NOMO-1 treated with DMSO at 0.1 percent for 48 hours (cell line): ENCODE results near the gene LMO3.
"Not testable (repeated sequence)": the region's sequence is repeated elsewhere in the genome, so short reads cannot be mapped to it uniquely, and the experiment has no call there.

ENCODE experiments used
- DNase-seq: peaks from one replicate; lab custom pipeline; 2025; ENCODE audit not compliant: unreplicated experiment; lab: John Stamatoyannopoulos, UW

Gene LMO3

DNA sequence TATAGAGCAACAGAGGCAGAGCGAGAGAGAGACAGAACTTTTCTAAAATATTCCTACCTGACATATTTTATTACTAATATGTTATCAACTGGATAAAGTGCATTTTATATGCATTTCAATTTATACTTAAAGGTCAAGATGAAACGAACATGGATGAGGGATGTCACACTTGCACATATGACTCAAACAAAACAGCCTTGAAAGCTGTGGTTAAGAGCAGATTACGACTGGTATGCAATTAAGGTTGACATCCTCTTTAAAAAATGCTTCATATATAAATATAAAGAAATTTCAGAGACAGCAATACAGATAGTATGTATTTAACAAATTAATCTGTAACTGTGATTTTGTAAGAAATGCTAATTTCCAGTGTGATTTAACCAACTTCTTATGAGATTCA, 52.5 kb downstream of the LMO3 start:
- peak; percentile 24 for DNase-seq

DNA sequence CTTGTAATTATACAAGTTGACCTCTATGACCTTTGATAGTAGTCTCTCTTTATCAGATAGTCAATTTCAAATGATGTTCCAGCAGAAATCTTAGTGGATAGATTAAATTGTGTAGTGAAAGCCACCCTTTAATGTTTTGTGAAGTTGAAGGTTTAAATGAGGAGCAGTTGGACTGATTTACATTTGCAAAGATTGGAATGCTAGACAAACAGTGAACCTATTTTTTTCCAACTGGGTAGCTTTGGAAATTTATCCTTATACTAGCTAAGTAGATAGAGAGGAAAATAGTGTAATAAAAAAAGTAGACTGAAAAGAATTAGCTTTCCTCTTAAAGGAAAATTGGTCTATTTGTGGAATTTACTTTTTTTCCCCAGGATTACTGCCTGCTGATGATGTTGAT, 53.7 kb downstream of the LMO3 start:
- DNase-seq = no peak

DNA sequence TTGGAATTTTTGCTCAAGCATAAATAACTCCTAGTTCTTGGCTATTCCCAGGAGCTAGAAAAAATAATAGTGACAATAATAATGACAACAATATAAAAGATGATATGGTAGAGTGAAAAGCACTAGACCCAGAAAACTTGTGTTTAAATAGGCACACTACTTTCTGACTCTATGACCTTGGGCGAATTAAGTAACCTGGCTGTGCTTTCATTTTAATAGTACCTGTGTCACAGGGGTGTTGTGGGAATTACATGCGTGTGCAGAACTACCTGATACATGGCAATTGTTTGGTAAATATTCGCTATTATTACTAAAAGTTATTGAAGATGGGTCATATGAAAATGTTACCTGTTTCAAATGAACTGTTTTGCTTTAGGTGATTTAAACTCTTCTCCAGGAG, 60.1 kb downstream of the LMO3 start:
- no peak for DNase-seq

DNA sequence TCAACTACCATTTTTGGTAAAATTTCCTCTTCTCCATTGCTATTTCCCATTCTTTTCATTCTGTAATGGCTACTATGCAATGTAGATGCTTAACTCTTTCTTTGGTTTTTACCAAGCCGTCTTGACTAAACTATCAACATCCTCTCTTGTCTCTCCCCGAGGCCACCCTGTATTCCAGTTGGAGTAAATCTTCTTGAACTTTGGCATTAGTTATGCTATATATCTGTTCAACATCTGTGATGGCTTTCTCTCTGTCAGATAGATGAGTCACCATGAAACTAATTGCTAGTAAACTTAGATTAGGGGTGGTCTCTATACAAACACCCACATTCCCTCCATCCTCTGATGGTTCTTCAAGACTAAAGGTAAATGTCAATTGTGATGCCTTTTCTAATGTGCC, 63.4 kb downstream of the LMO3 start:
- no peak for DNase-seq

DNA sequence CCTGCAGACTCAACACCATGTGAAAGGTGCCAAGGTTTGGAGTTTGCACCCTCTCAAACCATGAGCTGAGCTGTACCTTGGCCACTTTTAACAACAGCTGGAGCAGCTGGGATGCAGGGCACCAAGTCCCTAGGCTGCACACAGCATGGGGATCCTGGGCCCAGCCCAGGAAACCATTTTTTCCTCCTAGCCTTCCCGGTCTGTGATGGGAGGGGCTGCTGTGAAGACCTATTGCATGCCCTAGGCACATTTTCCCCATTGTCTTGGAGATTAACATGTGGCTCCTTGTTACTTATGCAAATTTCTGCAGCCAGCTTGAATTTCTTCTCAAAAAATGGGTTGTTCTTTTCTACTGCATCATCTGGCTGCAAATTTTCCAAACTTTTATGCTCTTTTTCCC, 68.3 kb downstream of the LMO3 start:
- not testable (repeated sequence) for DNase-seq

DNA sequence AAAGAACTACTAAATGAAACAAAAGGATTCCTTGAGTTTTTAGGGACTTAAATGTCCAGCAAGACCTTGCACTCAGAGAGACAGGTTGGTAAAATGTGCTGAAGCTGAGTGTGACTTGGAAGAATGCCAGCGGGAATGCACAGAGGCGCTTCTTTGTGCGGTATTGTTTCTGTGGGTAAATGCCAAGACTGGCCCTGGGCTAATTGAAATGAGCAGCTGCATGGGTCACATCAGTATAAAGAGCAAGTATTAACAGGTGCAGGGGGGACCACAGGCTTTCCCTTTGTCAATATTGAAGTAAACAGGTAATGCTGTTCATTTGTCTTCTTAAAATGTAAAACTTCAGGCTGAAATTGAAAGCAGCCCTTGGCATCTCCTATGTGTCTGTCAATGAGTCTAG, 74.3 kb downstream of the LMO3 start:
- DNase-seq = no peak

DNA sequence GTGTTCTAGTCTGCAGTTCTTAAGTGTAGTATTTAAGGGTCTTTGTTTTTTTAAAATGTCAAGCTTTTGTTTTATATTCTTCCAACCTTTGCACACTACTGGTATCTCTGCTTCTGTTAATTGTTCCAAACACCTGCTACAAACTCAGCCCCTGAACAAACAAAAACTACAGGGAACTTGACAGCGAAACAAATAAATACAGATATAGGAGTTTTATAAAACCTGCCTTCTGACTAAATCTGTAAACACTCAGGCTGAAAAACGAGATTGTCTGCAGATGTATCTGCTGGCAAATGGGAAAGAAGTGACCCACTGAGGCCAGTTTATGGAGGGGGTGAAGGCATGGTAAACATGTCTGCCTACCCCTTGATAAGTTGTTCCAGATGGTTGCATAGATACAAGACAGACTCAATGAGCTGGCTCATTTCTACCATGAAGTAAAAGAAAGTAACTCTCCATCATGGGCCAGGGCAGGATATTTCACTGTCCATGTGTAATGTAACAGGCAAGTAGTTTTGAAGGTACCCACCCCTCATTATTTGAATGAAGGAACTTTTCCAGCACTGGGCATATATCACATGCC, 75.6 kb downstream of the LMO3 start:
- no peak for DNase-seq

DNA sequence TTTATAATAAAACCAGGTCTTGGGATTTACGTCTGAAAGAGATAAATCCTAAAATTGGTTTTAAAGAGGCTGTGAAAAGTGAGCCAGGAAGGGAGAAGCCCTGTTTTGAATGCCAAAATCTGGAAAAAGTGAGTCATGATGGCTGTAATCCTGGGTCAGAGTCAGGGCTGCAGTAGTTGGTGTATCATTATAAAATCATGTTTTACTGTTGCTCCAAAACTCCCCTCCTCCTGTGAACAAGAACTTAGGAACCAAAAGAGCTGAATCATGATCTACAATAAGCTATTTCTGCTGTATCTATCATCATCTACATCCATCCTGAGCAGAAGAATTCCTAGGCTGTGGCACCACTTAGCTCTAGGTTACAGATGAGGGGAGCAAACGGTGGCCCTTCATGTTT, 79.3 kb downstream of the LMO3 start:
- no peak for DNase-seq

DNA sequence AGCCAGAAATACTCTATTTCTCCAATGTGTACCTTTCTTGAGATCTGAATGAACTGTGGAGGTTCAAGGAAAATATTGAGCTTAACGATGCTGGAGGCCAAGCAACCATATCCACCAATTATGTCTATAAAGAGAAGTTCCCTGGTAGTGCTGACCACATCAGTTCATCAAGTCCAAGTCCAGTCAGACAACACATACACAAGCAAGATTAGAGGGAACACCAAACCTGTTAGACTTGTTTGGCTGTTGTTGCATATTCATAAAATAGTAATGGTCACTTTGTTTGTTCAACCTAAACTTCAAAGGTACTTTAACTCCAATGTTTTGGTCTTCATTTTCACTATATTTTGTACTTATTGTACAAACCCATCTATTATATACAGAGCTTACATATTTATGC, 81.6 kb downstream of the LMO3 start:
- no peak for DNase-seq

DNA sequence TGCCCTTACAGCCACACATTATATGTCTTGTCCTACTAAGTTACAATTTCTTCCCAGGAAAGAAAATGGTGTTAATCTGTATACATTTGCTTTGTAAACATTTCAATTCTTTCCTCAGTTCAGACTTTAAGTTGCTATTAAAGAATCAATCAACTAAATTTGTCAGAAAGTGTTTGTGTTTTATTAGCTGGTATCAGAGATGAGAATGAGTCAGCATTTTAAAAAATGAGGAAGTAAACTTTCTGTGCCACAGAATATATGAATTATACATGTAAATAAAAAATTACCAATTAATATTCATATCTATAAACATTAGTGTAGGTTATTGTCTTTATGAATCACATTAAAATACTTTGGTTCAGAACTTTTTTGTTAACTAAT, 82.0 kb downstream of the LMO3 start:
- no peak for DNase-seq

DNA sequence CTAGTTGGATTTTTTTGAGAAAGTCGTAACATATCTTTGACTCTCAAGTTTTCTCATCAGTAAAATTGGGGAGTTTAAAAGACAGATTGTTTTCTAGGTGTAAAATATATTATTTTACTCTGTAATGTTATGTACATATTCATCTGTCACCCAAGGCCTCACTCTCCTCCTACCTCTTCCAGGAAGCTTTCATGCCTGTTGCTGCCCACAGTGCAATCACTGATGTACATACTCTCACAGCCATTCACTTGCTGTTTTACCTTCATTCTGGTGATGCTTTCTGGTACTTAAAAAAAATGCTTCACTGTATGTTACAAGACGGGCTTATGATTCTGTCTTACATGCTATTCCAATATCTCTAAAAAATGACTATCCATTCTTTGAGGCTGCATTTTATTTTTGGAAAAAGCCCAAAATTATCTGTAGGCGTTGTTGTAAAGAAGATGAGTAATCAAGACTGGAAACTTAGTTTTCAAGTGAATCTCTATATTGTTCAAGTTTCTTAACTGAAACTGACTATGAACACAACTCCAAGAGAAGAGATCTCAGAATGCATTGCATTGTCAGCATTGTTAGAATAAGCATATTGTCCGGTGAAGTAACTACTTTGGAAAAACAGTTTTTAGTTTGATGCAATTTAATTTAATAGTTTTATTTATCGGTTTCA, 82.5 kb downstream of the LMO3 start:
- no peak for DNase-seq

DNA sequence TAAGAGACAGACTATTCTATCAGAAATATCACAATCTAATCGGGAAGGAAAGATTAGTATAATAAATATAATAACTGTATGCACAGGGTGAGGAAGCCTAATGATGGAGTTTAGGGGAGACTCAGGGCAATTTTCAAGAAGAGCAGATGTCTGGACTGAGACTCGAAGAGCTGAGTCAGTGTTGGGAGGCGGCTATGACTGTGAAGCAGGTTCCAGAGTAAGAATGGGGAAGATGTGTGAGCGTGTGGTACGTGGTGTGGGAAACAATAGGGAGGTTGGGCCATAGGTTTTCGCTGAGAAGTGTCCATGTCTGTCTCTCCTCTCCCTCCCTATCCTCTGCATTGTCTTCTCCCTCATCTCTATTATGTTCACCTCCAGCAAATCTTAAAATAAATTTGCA, 85.6 kb downstream of the LMO3 start:
- peak; percentile 63 for DNase-seq

DNA sequence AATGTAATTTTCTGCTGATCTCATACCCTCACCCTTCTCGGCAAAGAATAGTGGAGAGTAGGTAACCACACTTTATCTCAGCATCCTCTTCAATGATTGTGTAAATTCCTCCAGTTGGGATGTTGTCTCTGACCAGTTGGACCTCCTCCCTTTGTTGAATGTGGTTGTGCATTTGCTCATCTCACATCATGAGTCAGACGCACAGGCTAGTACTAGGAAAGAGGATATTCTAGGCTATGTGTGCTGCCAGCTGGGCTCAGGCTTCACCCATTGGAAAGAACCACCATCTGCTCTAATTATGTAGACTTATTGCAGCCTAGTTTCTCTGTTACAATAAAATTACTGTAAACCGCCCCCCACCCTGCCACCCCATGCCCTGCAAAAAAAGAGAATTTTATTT, 90.3 kb downstream of the LMO3 start:
- DNase-seq = no peak

DNA sequence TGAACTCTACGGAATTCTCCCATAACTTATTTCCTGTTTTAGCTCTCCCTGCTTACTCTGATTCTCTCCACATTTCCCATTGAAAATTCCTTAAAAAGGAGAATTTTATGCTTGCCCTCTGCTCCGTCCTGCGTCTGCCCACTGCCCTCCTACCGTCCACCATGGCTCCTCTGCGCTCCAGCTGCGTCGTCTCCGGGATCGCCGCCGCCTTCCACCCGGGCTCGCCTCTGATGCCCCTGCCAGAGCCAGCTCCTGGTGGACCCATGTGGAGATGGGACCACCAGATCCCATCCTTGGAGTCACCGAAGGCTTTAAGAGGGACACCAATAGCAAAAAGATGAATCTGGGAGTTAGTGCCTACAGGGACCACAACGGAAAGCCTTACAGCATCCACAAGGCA, 92.7 kb downstream of the LMO3 start:
- no peak for DNase-seq

DNA sequence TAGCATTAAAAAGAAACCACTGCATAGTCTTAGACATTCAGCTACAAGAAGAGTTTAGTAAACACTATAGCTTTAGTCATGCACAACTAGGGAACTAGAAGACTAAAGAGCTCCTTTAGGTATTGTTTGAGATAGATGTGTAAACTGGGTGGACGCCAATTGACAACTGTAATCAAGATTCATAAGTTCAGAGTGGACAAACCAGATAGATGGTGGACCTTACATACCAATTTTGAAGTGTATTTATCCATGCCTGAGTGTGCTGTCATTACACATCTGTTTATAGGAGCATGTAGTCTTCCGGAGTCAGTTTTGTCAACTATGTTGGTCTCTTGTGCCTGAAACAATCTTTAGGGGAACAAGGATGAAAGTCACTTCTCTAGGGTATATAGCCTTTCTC, 96.6 kb downstream of the LMO3 start:
- DNase-seq = no peak

DNA sequence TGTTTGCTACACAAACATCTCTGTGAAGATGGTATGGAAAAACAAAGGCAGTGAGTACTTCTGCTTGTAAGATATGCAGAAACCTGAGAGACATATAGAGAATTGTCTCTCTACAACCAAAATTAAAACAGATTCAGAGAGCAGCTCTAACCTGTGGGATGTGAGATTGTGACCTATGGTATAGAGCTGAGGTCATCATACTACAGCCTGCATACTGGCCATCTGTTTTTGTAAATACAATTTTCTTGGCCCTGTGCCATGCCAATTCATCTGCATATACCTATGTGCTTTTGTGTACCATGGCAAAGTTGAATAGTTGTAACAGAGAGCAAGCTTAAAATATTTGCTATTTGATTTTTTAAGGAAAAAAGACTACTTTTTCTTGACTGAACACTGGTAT, 99.6 kb downstream of the LMO3 start:
- no peak for DNase-seq

DNA sequence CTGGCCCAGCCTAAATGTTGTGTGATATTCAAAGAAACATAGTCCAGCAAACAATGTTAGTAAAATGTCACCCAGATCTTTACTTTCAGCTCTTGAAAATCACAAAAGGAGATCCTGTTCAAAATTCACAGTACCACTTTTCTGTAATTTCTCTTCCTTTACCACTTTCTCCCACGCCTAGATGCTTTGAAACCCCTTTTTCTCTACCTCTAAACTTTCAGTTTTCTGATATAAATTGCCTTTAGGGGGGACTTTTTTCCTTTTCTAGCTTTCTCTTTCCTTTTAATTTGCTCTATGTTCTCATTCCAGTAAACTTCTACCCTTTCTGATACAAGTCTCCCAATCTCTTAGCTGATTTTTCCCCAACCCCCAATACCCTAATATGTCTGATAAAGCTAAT, 101.8 kb downstream of the LMO3 start:
- no peak for DNase-seq

DNA sequence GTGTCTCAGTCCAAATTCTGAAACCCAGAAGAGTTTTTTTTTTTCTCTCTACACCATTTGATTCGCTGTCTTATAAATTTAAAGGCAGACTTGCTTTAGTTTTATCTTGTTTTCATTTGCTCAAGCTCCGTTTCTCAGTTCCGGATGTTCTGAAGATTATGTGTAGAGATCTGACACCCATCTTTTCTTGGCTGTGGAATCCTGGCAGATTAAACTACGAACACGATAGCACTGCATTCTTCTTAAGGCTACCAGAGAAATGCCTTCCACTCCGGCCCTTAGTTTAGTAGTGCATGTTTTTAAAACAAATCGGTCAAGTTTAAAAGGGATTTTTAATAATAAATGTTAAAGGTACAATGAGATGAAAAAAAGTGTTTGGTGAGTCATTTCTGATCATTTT, 106.4 kb downstream of the LMO3 start:
- DNase-seq = no peak
